Measurements from ENCODE around the gene TPD52L3. TPM values are rescaled to one million over a fixed set of nuclear protein-coding genes. Genes with fewer than 3 reads are reported as not detected.

Gene TPD52L3
- total RNA-seq: not detected

GRCh38 chr9:6328103-6328502 lies at the start of gene TPD52L3:
TSS of gene TPD52L3 (plus strand) at chr9:6328375. CDS start at chr9:6328596, 221 bp downstream.
- H3K9me3 ChIP-seq: no peaks in the 10 kb centered on the region
- no peaks in the 10 kb centered on the region for H3K4me1 ChIP-seq
- no peak within 1 kb of the TSS for H3K27ac ChIP-seq
- H3K27me3 ChIP-seq: no peaks in the 10 kb centered on the region
- TF ChIP-seq, protein P1, sequence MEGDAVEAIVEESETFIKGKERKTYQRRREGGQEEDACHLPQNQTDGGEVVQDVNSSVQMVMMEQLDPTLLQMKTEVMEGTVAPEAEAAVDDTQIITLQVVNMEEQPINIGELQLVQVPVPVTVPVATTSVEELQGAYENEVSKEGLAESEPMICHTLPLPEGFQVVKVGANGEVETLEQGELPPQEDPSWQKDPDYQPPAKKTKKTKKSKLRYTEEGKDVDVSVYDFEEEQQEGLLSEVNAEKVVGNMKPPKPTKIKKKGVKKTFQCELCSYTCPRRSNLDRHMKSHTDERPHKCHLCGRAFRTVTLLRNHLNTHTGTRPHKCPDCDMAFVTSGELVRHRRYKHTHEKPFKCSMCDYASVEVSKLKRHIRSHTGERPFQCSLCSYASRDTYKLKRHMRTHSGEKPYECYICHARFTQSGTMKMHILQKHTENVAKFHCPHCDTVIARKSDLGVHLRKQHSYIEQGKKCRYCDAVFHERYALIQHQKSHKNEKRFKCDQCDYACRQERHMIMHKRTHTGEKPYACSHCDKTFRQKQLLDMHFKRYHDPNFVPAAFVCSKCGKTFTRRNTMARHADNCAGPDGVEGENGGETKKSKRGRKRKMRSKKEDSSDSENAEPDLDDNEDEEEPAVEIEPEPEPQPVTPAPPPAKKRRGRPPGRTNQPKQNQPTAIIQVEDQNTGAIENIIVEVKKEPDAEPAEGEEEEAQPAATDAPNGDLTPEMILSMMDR (IDR thresholded peaks at IDR 0.05): no peak
- H3K4me3 ChIP-seq: no peak within 1 kb of the TSS
- no peaks in the 10 kb centered on the region for H3K36me3 ChIP-seq
- no peak for DNase-seq (ENCODE audit: low spot score)

- TF ChIP-seq, protein P1 (IDR thresholded peaks at IDR 0.05): no peak
- no peak for DNase-seq (ENCODE audit: low spot score)
- H3K27me3 ChIP-seq: no peaks in the 10 kb centered on the region
- H3K36me3 ChIP-seq: no peaks in the 10 kb centered on the region
- H3K27ac ChIP-seq: no peak overlapping the region
- no peaks in the 10 kb centered on the region for H3K9me3 ChIP-seq
- no peak overlapping the region for H3K4me3 ChIP-seq
- H3K4me1 ChIP-seq: no peaks in the 10 kb centered on the region
These were observed 26.3 kb upstream of the TPD52L3 start for GRCh38 chr9:6301858-6302257.

DNA sequence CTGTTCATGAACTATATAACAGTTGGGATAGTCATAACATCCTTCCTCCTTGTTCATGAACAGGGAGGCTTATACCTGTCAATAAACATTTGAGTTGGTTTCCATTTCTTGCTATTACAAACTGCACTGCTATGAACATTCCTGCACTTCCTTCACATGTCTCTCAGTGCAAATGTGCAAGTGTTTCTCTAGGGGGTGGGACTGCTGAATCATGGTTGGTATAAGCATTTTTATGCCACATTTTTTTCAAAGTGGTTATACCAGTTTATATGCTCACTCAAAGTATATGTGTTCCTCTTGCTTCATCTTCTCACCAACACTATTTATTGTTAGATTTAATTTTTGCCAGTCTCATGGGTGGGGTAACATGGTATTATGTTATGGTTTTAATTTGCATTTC lies 25.8 kb upstream of the TPD52L3 start:
- H3K27ac ChIP-seq: no peak overlapping the region
- H3K4me3 ChIP-seq: no peak overlapping the region
- no peaks in the 10 kb centered on the region for H3K4me1 ChIP-seq
- no peaks in the 10 kb centered on the region for H3K27me3 ChIP-seq
- no peak for DNase-seq (ENCODE audit: low spot score)
- H3K9me3 ChIP-seq: no peaks in the 10 kb centered on the region
- H3K36me3 ChIP-seq: no peaks in the 10 kb centered on the region
- TF ChIP-seq, protein P1 (IDR thresholded peaks at IDR 0.05): no peak

DNA sequence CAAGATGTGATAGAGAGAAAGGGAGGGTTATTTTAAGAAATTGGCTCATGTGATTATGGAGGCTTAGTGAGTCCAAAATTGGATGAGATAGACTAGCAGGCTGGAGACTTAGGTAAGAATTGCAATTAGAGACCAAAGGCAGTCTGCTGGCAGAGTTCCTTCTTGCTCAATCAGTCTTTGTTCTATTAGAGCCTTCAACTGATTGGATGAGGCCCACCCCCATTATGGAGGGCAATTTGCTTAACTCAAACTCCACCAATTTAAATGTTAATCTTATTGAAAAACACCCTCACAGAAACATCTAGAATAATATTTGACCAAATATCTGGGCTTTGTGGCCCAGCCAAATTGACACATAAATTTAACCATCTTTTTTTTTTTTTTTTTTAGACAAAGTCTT lies 23.9 kb upstream of the TPD52L3 start:
- TF ChIP-seq, protein P1 (IDR thresholded peaks at IDR 0.05): no peak
- Histone ChIP-seq H3K9me3 (no peaks in the 10 kb centered on the region), H3K36me3 (no peaks in the 10 kb centered on the region), H3K4me1 (no peaks in the 10 kb centered on the region), H3K27ac (no peak overlapping the region), H3K27me3 (no peaks in the 10 kb centered on the region), H3K4me3 (no peak overlapping the region)
- no peak for DNase-seq (ENCODE audit: low spot score)

- DNase-seq (ENCODE audit: low spot score): no peak
- H3K4me3 ChIP-seq: no peak overlapping the region
- TF ChIP-seq, protein P1 (IDR thresholded peaks at IDR 0.05): peak; percentile 34 to 67
These were observed 22.1 kb upstream of the TPD52L3 start for GRCh38 chr9:6305954-6306563.

GRCh38 chr9:6307551-6308096 lies 20.6 kb upstream of the TPD52L3 start:
- Histone ChIP-seq H3K4me3 (no peak overlapping the region), H3K27ac (no peak overlapping the region), H3K4me1 (no peaks in the 10 kb centered on the region), H3K9me3 (no peaks in the 10 kb centered on the region), H3K27me3 (no peaks in the 10 kb centered on the region), H3K36me3 (no peaks in the 10 kb centered on the region)
- TF ChIP-seq, protein P1 (IDR thresholded peaks at IDR 0.05): no peak
- DNase-seq (ENCODE audit: low spot score): no peak

More at GRCh38 chr9:6305954-6306563, 22.1 kb upstream of the TPD52L3 start:
- no peaks in the 10 kb centered on the region for H3K9me3 ChIP-seq
- no peaks in the 10 kb centered on the region for H3K27me3 ChIP-seq
- H3K36me3 ChIP-seq: no peaks in the 10 kb centered on the region
- H3K27ac ChIP-seq: no peak overlapping the region
- H3K4me1 ChIP-seq: no peaks in the 10 kb centered on the region

All from right atrium auricular region (tissue), 2 donors.